HG03159 (cell line): ENCODE results near the gene ABRAXAS1.

Experiments used
- ATAC-seq: cut with Tn5 transposase; IDR thresholded peaks from one replicate; pipeline ENCODE4 v1.9.1; 2021; ENCODE audit warnings: mild to moderate bottlenecking, moderate library complexity; ENCODE audit not compliant: unreplicated experiment

ABRAXAS1 gene

DNA sequence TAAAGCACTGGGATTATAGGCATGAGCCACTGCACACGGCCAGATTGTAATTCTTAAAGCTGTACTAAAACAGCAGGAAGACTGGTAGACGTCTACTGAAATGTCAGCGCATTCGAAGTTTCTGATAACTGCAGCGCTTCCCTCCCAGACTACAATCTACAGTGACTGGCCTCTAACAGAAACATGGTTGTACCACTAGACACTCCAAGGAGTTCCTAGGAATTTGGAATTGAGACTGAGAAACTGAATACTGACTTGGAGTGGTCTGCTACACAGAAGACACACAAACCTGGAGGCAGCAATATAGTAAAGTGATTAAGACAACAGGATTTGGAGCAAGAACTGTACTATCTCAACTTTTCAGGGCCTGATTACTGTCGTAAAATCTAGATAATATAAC lies 30.2 kb downstream of the ABRAXAS1 start:
- no peak for ATAC-seq

DNA sequence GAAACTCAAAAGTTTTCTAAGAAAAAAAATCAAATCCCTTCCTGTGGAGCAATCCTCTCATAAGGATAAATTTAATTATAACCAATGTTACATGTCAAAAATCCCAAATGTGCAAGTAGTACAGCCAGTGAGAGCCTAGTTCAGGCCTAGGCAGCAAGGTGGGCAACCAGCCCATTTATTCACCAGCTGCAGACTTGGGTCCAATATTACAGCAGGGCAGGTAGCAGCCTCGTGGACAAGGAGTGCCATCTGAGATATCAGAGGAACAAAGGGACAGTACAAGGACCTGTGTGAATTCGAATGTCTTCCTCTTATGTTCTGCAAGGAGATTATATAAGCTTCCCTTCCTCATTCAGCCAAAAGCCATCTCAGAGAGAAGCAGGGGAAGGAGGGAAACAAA lies 35.9 kb downstream of the ABRAXAS1 start:
- ATAC-seq, result no peak

DNA sequence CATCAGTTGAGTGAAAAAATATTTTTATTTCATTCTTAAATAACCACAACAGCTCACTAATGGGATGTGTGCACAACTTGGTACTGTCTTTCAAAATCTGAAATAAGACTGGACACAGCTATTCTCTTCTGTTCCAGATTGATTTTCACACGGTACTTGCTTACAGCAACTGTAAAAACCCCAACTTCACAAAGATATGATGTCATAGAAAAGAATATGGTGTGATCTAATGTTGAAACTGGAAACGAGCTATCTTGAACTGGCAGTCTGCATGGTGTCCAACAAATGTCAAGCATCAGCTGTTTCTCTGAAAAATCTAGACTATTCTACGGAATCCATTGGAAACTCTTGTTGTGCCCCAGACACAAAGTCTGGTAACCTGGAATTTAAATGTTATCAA lies 44.0 kb downstream of the ABRAXAS1 start:
- ATAC-seq, result no peak

DNA sequence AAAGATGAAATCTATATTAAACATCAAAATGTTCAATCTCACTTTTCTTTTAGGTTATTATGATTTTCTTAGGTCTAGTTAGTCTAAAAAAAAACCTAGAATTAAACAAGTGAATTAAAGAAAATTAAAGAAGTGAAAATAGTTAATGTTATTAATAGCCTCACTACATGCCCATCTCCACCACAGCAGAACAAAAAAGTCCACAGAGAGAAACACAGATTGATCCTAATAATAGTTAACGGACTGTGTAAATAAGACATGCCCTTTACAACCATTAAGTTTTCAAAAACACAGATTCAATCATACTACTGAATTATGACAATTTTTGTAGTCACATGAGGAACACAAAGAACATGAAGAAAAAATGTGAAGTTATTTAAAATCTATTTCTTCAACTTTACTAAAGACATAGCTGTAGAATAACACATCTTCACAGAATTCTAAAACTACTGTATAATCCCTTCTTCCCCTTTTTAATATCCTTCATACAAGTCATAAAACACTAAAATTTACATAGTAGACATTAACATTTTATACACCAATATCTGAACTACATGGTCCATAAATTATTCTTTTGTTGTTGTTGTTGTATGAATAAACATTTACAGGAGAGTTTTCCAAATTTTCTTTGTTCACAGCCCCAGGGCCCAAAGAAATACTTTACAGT lies 44.6 kb downstream of the ABRAXAS1 start:
- ATAC-seq, result no peak

DNA sequence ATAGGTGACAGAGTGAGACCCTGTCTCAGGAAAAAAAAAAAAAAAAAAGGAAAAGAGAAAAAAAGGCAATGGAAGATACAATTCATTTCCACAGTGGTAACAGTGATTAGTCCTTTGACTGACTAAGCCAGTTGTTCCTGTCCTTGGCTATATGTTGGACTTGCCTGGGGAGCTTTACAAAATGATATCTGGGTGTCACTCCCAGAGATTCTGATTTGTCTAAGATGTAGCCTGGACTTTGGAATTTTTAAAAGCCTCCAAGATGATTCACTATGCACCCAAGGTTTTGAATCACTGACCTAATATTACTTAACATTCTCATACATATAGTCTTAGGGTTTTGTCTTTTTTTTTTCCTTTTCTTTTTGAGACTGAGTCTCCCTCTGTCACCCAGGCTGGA lies 46.2 kb downstream of the ABRAXAS1 start:
- ATAC-seq, result no peak

DNA sequence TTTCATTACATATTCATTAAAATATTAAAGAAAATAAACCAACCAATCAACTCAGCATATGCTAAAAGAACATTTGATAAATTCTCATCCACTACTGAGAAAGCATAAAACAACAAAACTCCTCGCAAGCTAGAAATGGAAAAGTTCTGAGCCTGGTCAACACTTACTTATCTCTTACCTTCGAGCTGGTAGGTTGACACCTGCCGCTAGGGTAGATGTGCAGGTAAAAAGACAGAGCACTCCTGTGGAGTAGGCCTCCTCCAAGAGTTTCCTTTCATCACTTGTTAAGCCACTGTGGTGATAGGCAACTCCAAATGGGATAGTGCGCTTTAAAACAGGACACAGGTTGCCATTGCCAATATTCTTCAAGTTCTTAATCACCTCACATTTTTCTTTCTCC lies 48.2 kb downstream of the ABRAXAS1 start:
- ATAC-seq, result no peak

DNA sequence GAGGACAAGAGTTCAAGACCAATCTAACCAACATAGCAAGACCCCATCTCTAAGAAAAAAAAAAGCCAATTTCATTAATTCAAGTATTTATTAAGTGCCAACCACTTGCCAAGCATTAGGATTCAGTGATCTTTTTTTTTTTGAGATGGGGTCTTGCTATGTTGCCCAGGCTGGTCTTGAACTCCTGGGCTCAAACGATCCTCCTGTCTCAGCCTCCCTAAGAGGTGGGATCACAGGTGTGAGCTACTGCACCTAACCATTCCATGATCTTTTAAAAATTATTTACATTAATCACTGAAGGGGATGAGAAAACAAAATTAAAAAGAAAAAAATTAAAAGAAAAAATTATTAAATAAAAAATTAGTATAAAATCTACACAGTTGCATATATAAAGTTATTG lies 53.7 kb downstream of the ABRAXAS1 start:
- ATAC-seq, result no peak

DNA sequence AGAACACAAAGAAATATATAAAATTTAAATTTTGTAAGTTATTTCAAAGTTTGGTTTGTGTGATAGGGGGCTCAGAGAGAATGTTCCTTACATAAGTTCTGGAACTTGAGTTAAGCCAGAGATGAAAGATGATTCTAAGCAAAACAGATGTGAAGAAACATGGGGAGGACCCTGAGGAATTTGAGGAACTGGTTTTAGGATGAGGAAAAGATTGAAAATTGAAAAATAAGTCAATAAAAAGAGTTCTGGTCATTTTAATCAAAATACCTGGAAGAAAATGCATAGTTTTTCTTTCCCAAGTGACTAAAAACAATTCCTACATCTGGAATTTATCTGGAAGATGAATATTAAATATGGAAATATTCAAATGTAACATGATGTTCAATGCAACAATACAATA lies 66.7 kb downstream of the ABRAXAS1 start:
- no peak for ATAC-seq

DNA sequence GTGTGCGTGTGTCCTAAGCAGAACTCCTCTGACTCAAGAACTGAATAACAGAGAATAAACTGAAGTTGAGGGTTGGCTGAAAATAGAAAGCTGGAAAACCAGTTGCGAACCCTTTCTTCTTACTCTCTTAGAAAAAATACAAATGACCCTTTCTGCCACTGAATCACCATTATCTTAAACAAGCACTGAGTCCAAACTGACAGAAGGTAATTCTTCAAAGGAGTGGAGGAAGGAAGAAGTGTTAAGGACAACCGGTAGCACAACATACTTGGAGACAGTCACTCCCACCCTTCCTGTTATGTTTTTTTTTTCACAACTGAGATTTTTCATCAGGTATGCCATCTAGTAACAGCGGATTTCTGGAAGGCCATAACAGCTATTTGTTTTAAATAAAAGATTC lies 67.3 kb downstream of the ABRAXAS1 start:
- ATAC-seq, result no peak

DNA sequence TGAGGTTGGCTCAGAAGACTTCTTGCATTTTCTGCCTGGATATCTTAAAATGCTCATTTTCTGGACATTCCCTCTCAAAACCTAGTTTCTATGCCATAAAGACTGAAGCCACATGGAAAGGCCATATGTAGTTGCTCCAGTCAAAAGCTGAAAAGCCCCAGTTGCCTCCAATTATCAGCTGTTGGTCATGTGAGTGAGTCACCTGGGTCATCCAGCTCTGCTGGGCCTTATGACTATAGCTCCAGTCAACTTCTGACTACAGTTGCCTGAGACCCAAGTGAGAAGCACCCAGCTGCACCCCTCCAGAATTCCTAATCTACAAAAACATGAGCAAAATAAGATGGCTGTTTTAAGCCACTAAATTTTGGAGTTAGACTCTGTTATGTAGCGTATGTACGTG lies 71.2 kb downstream of the ABRAXAS1 start:
- no peak for ATAC-seq
